CD4-positive, alpha-beta T cell treated with Interleukin-17A for 4 hours (primary cell): ENCODE measurements around the gene CEP350.
"Not testable (repeated sequence)": the region's sequence is repeated elsewhere in the genome, so short reads cannot be mapped to it uniquely, and the experiment has no call there.

Source experiments
- DNase-seq: peaks from one replicate; pipeline ENCODE4 v3.0.0-alpha.2; 2020; ENCODE audit warnings: mixed read lengths

The CEP350 gene

GRCh38 chr1:179990847-179991246 is 36.2 kb downstream of the CEP350 start:
- DNase-seq, result no peak

GRCh38 chr1:179995576-179995975 is 41.0 kb downstream of the CEP350 start:
- no peak for DNase-seq

GRCh38 chr1:179996099-179996498 is 41.5 kb downstream of the CEP350 start:
- no peak for DNase-seq

- no peak for DNase-seq
Measured at GRCh38 chr1:180000575-180000974, 46.0 kb downstream of the CEP350 start.

- DNase-seq, result no peak
Measured at GRCh38 chr1:180002437-180002836, 47.8 kb downstream of the CEP350 start.

GRCh38 chr1:180003026-180003695 is 48.6 kb downstream of the CEP350 start:
- DNase-seq, result no peak

GRCh38 chr1:180006762-180007161 is 52.2 kb downstream of the CEP350 start:
- not testable (repeated sequence) for DNase-seq

GRCh38 chr1:180020017-180020416 is 65.4 kb downstream of the CEP350 start:
- no peak for DNase-seq

GRCh38 chr1:180026556-180026955 is 71.9 kb downstream of the CEP350 start:
- no peak for DNase-seq

- DNase-seq, result no peak
Measured at GRCh38 chr1:180027949-180028445, 73.4 kb downstream of the CEP350 start.

- no peak for DNase-seq
Measured at GRCh38 chr1:180028864-180029263, 74.3 kb downstream of the CEP350 start.

- no peak for DNase-seq
Measured at GRCh38 chr1:180029524-180030135, 75.0 kb downstream of the CEP350 start.

GRCh38 chr1:180031664-180032063 is 77.1 kb downstream of the CEP350 start:
- DNase-seq, result no peak

- DNase-seq, result no peak
Measured at GRCh38 chr1:180033390-180033789, 78.8 kb downstream of the CEP350 start.

- DNase-seq, result no peak
Measured at GRCh38 chr1:180040034-180040433, 85.4 kb downstream of the CEP350 start.

GRCh38 chr1:180041582-180041981 is 87.0 kb downstream of the CEP350 start:
- no peak for DNase-seq

GRCh38 chr1:180042988-180043622 is 88.5 kb downstream of the CEP350 start:
- DNase-seq, result no peak

GRCh38 chr1:180043785-180044184 is 89.2 kb downstream of the CEP350 start:
- no peak for DNase-seq

GRCh38 chr1:180046674-180047073 is 92.1 kb downstream of the CEP350 start:
- DNase-seq, result no peak

- no peak for DNase-seq
Measured at GRCh38 chr1:180053594-180054567, 99.3 kb downstream of the CEP350 start.

GRCh38 chr1:180057883-180058396 is 103.3 kb downstream of the CEP350 start:
- DNase-seq, result no peak

- no peak for DNase-seq
Measured at GRCh38 chr1:180061019-180061418, 106.4 kb downstream of the CEP350 start.
